ENCODE results near the gene SLC4A2. TPM values are rescaled to one million over a fixed set of nuclear protein-coding genes. Genes with fewer than 3 reads are reported as not detected.
A peak's percentile ranks its signal among the peaks of the same experiment; 100 is the strongest.

The SLC4A2 gene
- total RNA-seq, 1 donor from 2014 or later = 371 TPM

GRCh38 chr7:151107882-151108281, 48.5 kb downstream of the SLC4A2 start:
- no peak for DNase-seq (ENCODE audit: low spot score)
- no peaks in the 10 kb centered on the region for H3K36me3 Mint-ChIP-seq (ENCODE audit: low read depth)

DNA sequence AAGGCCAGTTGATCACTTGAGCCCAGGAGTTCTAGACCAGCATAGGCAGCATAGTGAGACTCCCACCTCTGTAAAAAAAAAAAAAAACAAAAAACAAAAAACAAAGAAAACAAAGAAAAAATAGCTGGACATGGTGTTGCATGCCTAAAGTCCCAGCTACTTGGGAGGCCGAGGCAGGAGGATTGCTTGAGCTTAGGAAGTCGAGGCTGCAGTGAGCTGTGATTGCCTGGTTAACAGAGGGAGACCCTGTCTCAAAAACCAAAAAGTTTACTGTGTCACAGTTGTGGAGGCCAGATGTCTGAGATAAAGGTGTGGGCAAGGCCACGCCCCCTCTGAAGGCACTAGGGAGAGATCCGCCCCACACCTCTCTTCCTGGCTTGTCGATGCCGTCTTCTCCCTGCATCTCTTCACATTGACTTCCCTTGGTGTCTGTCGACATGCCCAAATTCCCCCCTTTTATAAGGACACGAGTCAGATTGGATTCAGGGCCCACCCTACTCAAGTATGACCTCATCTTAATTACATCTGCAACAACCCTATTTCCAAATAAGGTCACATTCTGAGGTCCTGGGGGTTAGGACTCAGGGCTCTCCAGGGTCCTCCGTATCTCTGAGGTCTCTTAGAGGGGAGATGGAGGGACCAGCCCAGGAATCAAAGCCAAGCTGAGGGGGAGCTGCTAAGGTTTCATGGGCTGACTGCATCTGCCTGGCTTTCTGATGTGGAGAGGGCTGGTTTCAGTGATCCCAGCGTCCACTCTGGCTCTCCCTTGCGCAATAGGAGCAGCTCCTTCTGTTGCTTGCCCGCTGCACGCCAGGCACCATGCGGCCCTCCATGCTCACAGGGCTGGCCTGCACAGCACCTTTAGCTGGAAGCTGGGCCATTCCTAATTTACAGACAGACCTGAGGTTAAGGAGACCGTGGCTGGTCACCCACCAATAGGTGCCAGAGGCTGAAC, 50.0 kb downstream of the SLC4A2 start:
- TF ChIP-seq, protein P1, sequence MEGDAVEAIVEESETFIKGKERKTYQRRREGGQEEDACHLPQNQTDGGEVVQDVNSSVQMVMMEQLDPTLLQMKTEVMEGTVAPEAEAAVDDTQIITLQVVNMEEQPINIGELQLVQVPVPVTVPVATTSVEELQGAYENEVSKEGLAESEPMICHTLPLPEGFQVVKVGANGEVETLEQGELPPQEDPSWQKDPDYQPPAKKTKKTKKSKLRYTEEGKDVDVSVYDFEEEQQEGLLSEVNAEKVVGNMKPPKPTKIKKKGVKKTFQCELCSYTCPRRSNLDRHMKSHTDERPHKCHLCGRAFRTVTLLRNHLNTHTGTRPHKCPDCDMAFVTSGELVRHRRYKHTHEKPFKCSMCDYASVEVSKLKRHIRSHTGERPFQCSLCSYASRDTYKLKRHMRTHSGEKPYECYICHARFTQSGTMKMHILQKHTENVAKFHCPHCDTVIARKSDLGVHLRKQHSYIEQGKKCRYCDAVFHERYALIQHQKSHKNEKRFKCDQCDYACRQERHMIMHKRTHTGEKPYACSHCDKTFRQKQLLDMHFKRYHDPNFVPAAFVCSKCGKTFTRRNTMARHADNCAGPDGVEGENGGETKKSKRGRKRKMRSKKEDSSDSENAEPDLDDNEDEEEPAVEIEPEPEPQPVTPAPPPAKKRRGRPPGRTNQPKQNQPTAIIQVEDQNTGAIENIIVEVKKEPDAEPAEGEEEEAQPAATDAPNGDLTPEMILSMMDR (IDR thresholded peaks at IDR 0.05) = no peak
- no peak for DNase-seq (ENCODE audit: low spot score)
- no peak overlapping the region for H3K27ac Mint-ChIP-seq (ENCODE audit: unreplicated experiment)
- H3K9me3 Mint-ChIP-seq (ENCODE audit: low read depth) = no peaks in the 10 kb centered on the region
- H3K27me3 Mint-ChIP-seq (ENCODE audit: low read depth) = no peaks in the 10 kb centered on the region
- peaks cover 38% of the 10 kb centered on the region for H3K4me1 Mint-ChIP-seq (ENCODE audit: low read depth)
- no peaks in the 10 kb centered on the region for H3K36me3 Mint-ChIP-seq (ENCODE audit: low read depth)
- no peak overlapping the region for H3K4me3 Mint-ChIP-seq (ENCODE audit: unreplicated experiment)

More at GRCh38 chr7:151107882-151108281, 48.5 kb downstream of the SLC4A2 start:
- no peaks in the 10 kb centered on the region for H3K27me3 Mint-ChIP-seq (ENCODE audit: low read depth)
- no peaks in the 10 kb centered on the region for H3K9me3 Mint-ChIP-seq (ENCODE audit: low read depth)
- H3K4me3 Mint-ChIP-seq (ENCODE audit: unreplicated experiment) = no peak overlapping the region
- H3K4me1 Mint-ChIP-seq (ENCODE audit: low read depth) = peaks cover 31% of the 10 kb centered on the region
- TF ChIP-seq, protein P1 (IDR thresholded peaks at IDR 0.05) = no peak
- H3K27ac Mint-ChIP-seq (ENCODE audit: unreplicated experiment) = no peak overlapping the region

DNA sequence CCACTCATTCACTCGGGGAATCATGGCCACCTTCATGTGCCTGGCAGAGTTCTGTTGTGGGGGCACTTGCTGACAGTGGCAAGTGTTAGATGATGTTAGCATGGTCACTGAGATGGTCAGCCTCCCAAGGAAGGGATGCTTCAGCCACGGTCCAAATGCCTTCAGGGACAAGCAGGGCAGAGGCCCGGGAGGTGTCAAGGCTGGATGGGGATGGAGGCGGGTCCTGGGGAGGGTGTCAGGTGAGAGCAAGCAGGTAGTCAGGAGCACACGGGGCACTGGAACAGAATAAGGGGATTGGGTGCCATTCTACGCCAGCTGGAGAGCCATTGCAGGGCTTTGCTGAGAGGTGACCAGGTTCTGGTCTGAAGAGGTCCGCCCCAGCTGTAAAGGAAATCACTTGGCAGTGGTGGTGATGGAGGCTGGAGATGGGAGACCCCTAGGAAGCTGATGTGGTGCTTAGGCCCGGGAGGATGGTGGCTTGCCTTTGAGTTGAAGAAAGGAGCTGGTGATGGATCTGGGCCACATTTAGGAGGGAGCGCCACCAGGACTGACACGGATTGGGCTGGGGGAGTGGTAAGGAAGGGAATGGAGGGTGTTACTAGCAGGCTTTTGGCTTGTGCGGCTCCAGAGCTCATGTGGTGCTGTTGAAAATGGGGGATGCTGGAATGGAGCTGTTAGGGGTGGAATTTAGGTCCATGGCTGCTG, 51.0 kb downstream of the SLC4A2 start:
- no peak for DNase-seq (ENCODE audit: low spot score)
- H3K36me3 Mint-ChIP-seq (ENCODE audit: low read depth) = no peaks in the 10 kb centered on the region
- no peaks in the 10 kb centered on the region for H3K27me3 Mint-ChIP-seq (ENCODE audit: low read depth)
- no peak overlapping the region for H3K27ac Mint-ChIP-seq (ENCODE audit: unreplicated experiment)
- peaks cover 28% of the 10 kb centered on the region for H3K4me1 Mint-ChIP-seq (ENCODE audit: low read depth)
- no peak overlapping the region for H3K4me3 Mint-ChIP-seq (ENCODE audit: unreplicated experiment)
- H3K9me3 Mint-ChIP-seq (ENCODE audit: low read depth) = no peaks in the 10 kb centered on the region
- TF ChIP-seq, protein P1 (IDR thresholded peaks at IDR 0.05) = no peak

GRCh38 chr7:151110941-151111645, 51.7 kb downstream of the SLC4A2 start:
- DNase-seq (ENCODE audit: low spot score) = no peak
- Mint-ChIP-seq H3K4me1 (ENCODE audit: low read depth) (peaks cover 27% of the 10 kb centered on the region), H3K9me3 (ENCODE audit: low read depth) (no peaks in the 10 kb centered on the region), H3K36me3 (ENCODE audit: low read depth) (no peaks in the 10 kb centered on the region), H3K4me3 (ENCODE audit: unreplicated experiment) (no peak overlapping the region), H3K27ac (ENCODE audit: unreplicated experiment) (no peak overlapping the region), H3K27me3 (ENCODE audit: low read depth) (no peaks in the 10 kb centered on the region)
- TF ChIP-seq, protein P1 (IDR thresholded peaks at IDR 0.05) = peak; percentile 90

All from chondrocyte (in vitro differentiated cells).